Glomerular visceral epithelial cell (primary cell): ENCODE measurements around the gene TTC8.
"Not testable (repeated sequence)": the region's sequence is repeated elsewhere in the genome, so short reads cannot be mapped to it uniquely, and the experiment has no call there.

Experiments
- DNase-seq: peaks from one replicate; pipeline ENCODE4 v3.0.0-alpha.2; 2016; ENCODE audit errors: extremely low spot score

The TTC8 gene

GRCh38 chr14:88824314-88825077 lies at the start of gene TTC8:
TTC8 (plus strand) TSS chr14:88824651; CDS start chr14:88824708, 57 bp downstream.
- DNase-seq = peak; percentile 91

GRCh38 chr14:88775532-88775931 lies 48.9 kb upstream of the TTC8 start:
- DNase-seq = no peak

GRCh38 chr14:88785911-88786310 lies 38.5 kb upstream of the TTC8 start:
- no peak for DNase-seq

GRCh38 chr14:88786715-88787114 lies 37.7 kb upstream of the TTC8 start:
- DNase-seq = no peak

GRCh38 chr14:88789573-88789972 lies 34.9 kb upstream of the TTC8 start:
- DNase-seq = not testable (repeated sequence)

- no peak for DNase-seq
These were observed 33.8 kb upstream of the TTC8 start for GRCh38 chr14:88790501-88791251.

GRCh38 chr14:88791252-88791621 lies 33.2 kb upstream of the TTC8 start:
- no peak for DNase-seq

- peak; percentile 12 for DNase-seq
These were observed 32.6 kb upstream of the TTC8 start for GRCh38 chr14:88791629-88792472.

- peak; percentile 79 for DNase-seq
These were observed 31.8 kb upstream of the TTC8 start, which contains the start of gene EML5 for GRCh38 chr14:88792473-88793258. EML5 (minus strand) TSS chr14:88792953; CDS start chr14:88792503, 450 bp downstream.

- DNase-seq = no peak
These were observed 31.2 kb upstream of the TTC8 start for GRCh38 chr14:88793259-88793625.

- no peak for DNase-seq
These were observed 26.3 kb upstream of the TTC8 start for GRCh38 chr14:88798156-88798555.

- no peak for DNase-seq
These were observed 24.9 kb upstream of the TTC8 start for GRCh38 chr14:88799522-88799921.

GRCh38 chr14:88802596-88802995 lies 21.9 kb upstream of the TTC8 start:
- no peak for DNase-seq

- DNase-seq = no peak
These were observed 20.4 kb upstream of the TTC8 start for GRCh38 chr14:88804035-88804434.

- DNase-seq = no peak
These were observed 20.0 kb upstream of the TTC8 start for GRCh38 chr14:88804477-88804876.

GRCh38 chr14:88808359-88808758 lies 16.1 kb upstream of the TTC8 start:
- no peak for DNase-seq

- no peak for DNase-seq
These were observed 8.5 kb upstream of the TTC8 start for GRCh38 chr14:88815980-88816379.

- no peak for DNase-seq
These were observed 6.4 kb upstream of the TTC8 start for GRCh38 chr14:88818018-88818417.

GRCh38 chr14:88819674-88820073 lies 4.8 kb upstream of the TTC8 start:
- DNase-seq = not testable (repeated sequence)

- no peak for DNase-seq
These were observed 3.1 kb upstream of the TTC8 start for GRCh38 chr14:88821378-88821777.

GRCh38 chr14:88821888-88822287 lies 2.6 kb upstream of the TTC8 start:
- no peak for DNase-seq

GRCh38 chr14:88823968-88824313 lies 510 bp upstream of the TTC8 start:
- DNase-seq = no peak
